ENCODE data around the gene BACH1.

The BACH1 gene

GRCh38 chr21:29316806-29317205 lies 18.1 kb downstream of the BACH1 start:
- H3K27me3 ChIP-seq (ENCODE audit: control insufficient read depth, insufficient read depth, low read length): no peaks in the 10 kb centered on the region
- no peak overlapping the region for H3K4me3 ChIP-seq (ENCODE audit: low read length)
- peaks cover 24% of the 10 kb centered on the region for H3K36me3 ChIP-seq (ENCODE audit: insufficient read depth, low read length)
- peaks cover 51% of the 10 kb centered on the region for H3K4me1 ChIP-seq (ENCODE audit: control insufficient read depth, insufficient read depth, low read length)
- H3K9me3 ChIP-seq (replicated peaks; ENCODE audit: low read length): no peaks in the 10 kb centered on the region
- no peak overlapping the region for H3K4me2 ChIP-seq (ENCODE audit: low read length)
- H3K9ac ChIP-seq (ENCODE audit: low read depth, low read length): no peak overlapping the region

- Histone ChIP-seq H3K9me3 (replicated peaks; ENCODE audit: low read length) (no peaks in the 10 kb centered on the region), H3K4me1 (ENCODE audit: control insufficient read depth, insufficient read depth, low read length) (peaks cover 51% of the 10 kb centered on the region), H3K36me3 (ENCODE audit: insufficient read depth, low read length) (peaks cover 28% of the 10 kb centered on the region), H3K4me2 (ENCODE audit: low read length) (no peak overlapping the region), H3K4me3 (ENCODE audit: low read length) (no peak overlapping the region), H3K9ac (ENCODE audit: low read depth, low read length) (no peak overlapping the region), H3K27me3 (ENCODE audit: control insufficient read depth, insufficient read depth, low read length) (no peaks in the 10 kb centered on the region)
Observed at GRCh38 chr21:29318354-29318753, 19.6 kb downstream of the BACH1 start.

GRCh38 chr21:29320031-29320430 lies 21.3 kb downstream of the BACH1 start:
- H3K9ac ChIP-seq (ENCODE audit: low read depth, low read length): no peak overlapping the region
- no peak overlapping the region for H3K4me3 ChIP-seq (ENCODE audit: low read length)
- H3K36me3 ChIP-seq (ENCODE audit: insufficient read depth, low read length): peaks cover 34% of the 10 kb centered on the region
- H3K9me3 ChIP-seq (replicated peaks; ENCODE audit: low read length): no peaks in the 10 kb centered on the region
- H3K4me1 ChIP-seq (ENCODE audit: control insufficient read depth, insufficient read depth, low read length): peaks cover 34% of the 10 kb centered on the region
- H3K27me3 ChIP-seq (ENCODE audit: control insufficient read depth, insufficient read depth, low read length): no peaks in the 10 kb centered on the region
- no peak overlapping the region for H3K4me2 ChIP-seq (ENCODE audit: low read length)

- H3K9me3 ChIP-seq (replicated peaks; ENCODE audit: low read length): no peaks in the 10 kb centered on the region
- H3K4me1 ChIP-seq (ENCODE audit: control insufficient read depth, insufficient read depth, low read length): peaks cover 22% of the 10 kb centered on the region
- no peaks in the 10 kb centered on the region for H3K27me3 ChIP-seq (ENCODE audit: control insufficient read depth, insufficient read depth, low read length)
- H3K36me3 ChIP-seq (ENCODE audit: insufficient read depth, low read length): peaks cover 44% of the 10 kb centered on the region
- H3K4me3 ChIP-seq (ENCODE audit: low read length): no peak overlapping the region
- no peak overlapping the region for H3K9ac ChIP-seq (ENCODE audit: low read depth, low read length)
- H3K4me2 ChIP-seq (ENCODE audit: low read length): no peak overlapping the region
Observed at GRCh38 chr21:29321217-29321616, 22.5 kb downstream of the BACH1 start.

GRCh38 chr21:29321932-29322928 lies 23.5 kb downstream of the BACH1 start:
- no peaks in the 10 kb centered on the region for H3K27me3 ChIP-seq (ENCODE audit: control insufficient read depth, insufficient read depth, low read length)
- no peak overlapping the region for H3K9ac ChIP-seq (ENCODE audit: low read depth, low read length)

GRCh38 chr21:29323189-29323588 lies 24.5 kb downstream of the BACH1 start:
- no peaks in the 10 kb centered on the region for H3K9me3 ChIP-seq (replicated peaks; ENCODE audit: low read length)
- H3K27me3 ChIP-seq (ENCODE audit: control insufficient read depth, insufficient read depth, low read length): no peaks in the 10 kb centered on the region
- peaks cover 62% of the 10 kb centered on the region for H3K36me3 ChIP-seq (ENCODE audit: insufficient read depth, low read length)
- no peak overlapping the region for H3K4me3 ChIP-seq (ENCODE audit: low read length)
- H3K4me1 ChIP-seq (ENCODE audit: control insufficient read depth, insufficient read depth, low read length): peaks cover 5% of the 10 kb centered on the region
- H3K9ac ChIP-seq (ENCODE audit: low read depth, low read length): no peak overlapping the region
- no peak overlapping the region for H3K4me2 ChIP-seq (ENCODE audit: low read length)

More at GRCh38 chr21:29321932-29322928, 23.5 kb downstream of the BACH1 start:
- H3K4me2 ChIP-seq (ENCODE audit: low read length): no peak overlapping the region
- H3K36me3 ChIP-seq (ENCODE audit: insufficient read depth, low read length): peaks cover 54% of the 10 kb centered on the region
- H3K4me3 ChIP-seq (ENCODE audit: low read length): no peak overlapping the region
- peaks cover 12% of the 10 kb centered on the region for H3K4me1 ChIP-seq (ENCODE audit: control insufficient read depth, insufficient read depth, low read length)
- no peaks in the 10 kb centered on the region for H3K9me3 ChIP-seq (replicated peaks; ENCODE audit: low read length)

GRCh38 chr21:29326914-29327554 lies 28.3 kb downstream of the BACH1 start:
- no peaks in the 10 kb centered on the region for H3K27me3 ChIP-seq (ENCODE audit: control insufficient read depth, insufficient read depth, low read length)
- no peak overlapping the region for H3K9ac ChIP-seq (ENCODE audit: low read depth, low read length)
- no peaks in the 10 kb centered on the region for H3K9me3 ChIP-seq (replicated peaks; ENCODE audit: low read length)
- H3K4me3 ChIP-seq (ENCODE audit: low read length): no peak overlapping the region
- H3K36me3 ChIP-seq (ENCODE audit: insufficient read depth, low read length): peaks cover 61% of the 10 kb centered on the region
- peaks cover under 1% of the 10 kb centered on the region for H3K4me1 ChIP-seq (ENCODE audit: control insufficient read depth, insufficient read depth, low read length)
- no peak overlapping the region for H3K4me2 ChIP-seq (ENCODE audit: low read length)

GRCh38 chr21:29329406-29329805 lies 30.7 kb downstream of the BACH1 start:
- Histone ChIP-seq H3K36me3 (ENCODE audit: insufficient read depth, low read length) (peaks cover 53% of the 10 kb centered on the region), H3K4me3 (ENCODE audit: low read length) (no peak overlapping the region), H3K9ac (ENCODE audit: low read depth, low read length) (no peak overlapping the region), H3K4me1 (ENCODE audit: control insufficient read depth, insufficient read depth, low read length) (peaks cover 22% of the 10 kb centered on the region), H3K9me3 (replicated peaks; ENCODE audit: low read length) (no peaks in the 10 kb centered on the region), H3K4me2 (ENCODE audit: low read length) (no peak overlapping the region), H3K27me3 (ENCODE audit: control insufficient read depth, insufficient read depth, low read length) (no peaks in the 10 kb centered on the region)

GRCh38 chr21:29330797-29331196 lies 32.1 kb downstream of the BACH1 start:
- no peaks in the 10 kb centered on the region for H3K9me3 ChIP-seq (replicated peaks; ENCODE audit: low read length)
- H3K27me3 ChIP-seq (ENCODE audit: control insufficient read depth, insufficient read depth, low read length): no peaks in the 10 kb centered on the region
- H3K9ac ChIP-seq (ENCODE audit: low read depth, low read length): no peak overlapping the region
- no peak overlapping the region for H3K4me2 ChIP-seq (ENCODE audit: low read length)
- H3K4me1 ChIP-seq (ENCODE audit: control insufficient read depth, insufficient read depth, low read length): peaks cover 36% of the 10 kb centered on the region
- H3K36me3 ChIP-seq (ENCODE audit: insufficient read depth, low read length): peaks cover 51% of the 10 kb centered on the region
- H3K4me3 ChIP-seq (ENCODE audit: low read length): no peak overlapping the region

- Histone ChIP-seq H3K4me1 (ENCODE audit: control insufficient read depth, insufficient read depth, low read length) (peaks cover 51% of the 10 kb centered on the region), H3K9ac (ENCODE audit: low read depth, low read length) (peak overlapping the region; percentile 28), H3K36me3 (ENCODE audit: insufficient read depth, low read length) (peaks cover 32% of the 10 kb centered on the region), H3K4me3 (ENCODE audit: low read length) (peak overlapping the region; percentile 3), H3K27me3 (ENCODE audit: control insufficient read depth, insufficient read depth, low read length) (no peaks in the 10 kb centered on the region), H3K4me2 (ENCODE audit: low read length) (peak overlapping the region; percentile 40), H3K9me3 (replicated peaks; ENCODE audit: low read length) (no peaks in the 10 kb centered on the region)
Observed at GRCh38 chr21:29332461-29333362, 34.0 kb downstream of the BACH1 start.

- Histone ChIP-seq H3K36me3 (ENCODE audit: insufficient read depth, low read length) (peaks cover 28% of the 10 kb centered on the region), H3K9me3 (replicated peaks; ENCODE audit: low read length) (no peaks in the 10 kb centered on the region), H3K4me1 (ENCODE audit: control insufficient read depth, insufficient read depth, low read length) (peaks cover 51% of the 10 kb centered on the region), H3K4me3 (ENCODE audit: low read length) (no peak overlapping the region), H3K4me2 (ENCODE audit: low read length) (peak overlapping the region; percentile 40), H3K27me3 (ENCODE audit: control insufficient read depth, insufficient read depth, low read length) (no peaks in the 10 kb centered on the region), H3K9ac (ENCODE audit: low read depth, low read length) (peak overlapping the region; percentile 28)
Observed at GRCh38 chr21:29333406-29333805, 34.7 kb downstream of the BACH1 start.

Measured in skeletal muscle satellite cell (primary cell).